GM19372 (cell line): ENCODE data around the gene DPYD.

Source experiments
- ATAC-seq: cut with Tn5 transposase; IDR thresholded peaks from one replicate; pipeline ENCODE4 v1.9.1; 2021; ENCODE audit warnings: mild to moderate bottlenecking, low read depth, moderate library complexity; ENCODE audit not compliant: unreplicated experiment

The DPYD gene

GRCh38 chr1:97174039-97174704, 746.7 kb downstream of the DPYD start:
- ATAC-seq, result no peak

- ATAC-seq, result no peak
Observed at GRCh38 chr1:97170300-97170699, 750.5 kb downstream of the DPYD start.

GRCh38 chr1:97168056-97168455, 752.8 kb downstream of the DPYD start:
- no peak for ATAC-seq

- no peak for ATAC-seq
Observed at GRCh38 chr1:97167246-97167645, 753.6 kb downstream of the DPYD start.

GRCh38 chr1:97166626-97167025, 754.2 kb downstream of the DPYD start:
- ATAC-seq, result no peak

- ATAC-seq, result no peak
Observed at GRCh38 chr1:97164276-97164639, 756.6 kb downstream of the DPYD start.

GRCh38 chr1:97163591-97164275, 757.1 kb downstream of the DPYD start:
- peak; percentile 46 for ATAC-seq

- no peak for ATAC-seq
Observed at GRCh38 chr1:97160818-97161217, 760.0 kb downstream of the DPYD start.

GRCh38 chr1:97159342-97159741, 761.5 kb downstream of the DPYD start:
- ATAC-seq, result peak; percentile 81

GRCh38 chr1:97158691-97159096, 762.1 kb downstream of the DPYD start:
- peak; percentile 4 for ATAC-seq

- no peak for ATAC-seq
Observed at GRCh38 chr1:97157991-97158390, 762.8 kb downstream of the DPYD start.

GRCh38 chr1:97151651-97152050, 769.2 kb downstream of the DPYD start:
- no peak for ATAC-seq

- no peak for ATAC-seq
Observed at GRCh38 chr1:97145321-97145956, 775.4 kb downstream of the DPYD start.

GRCh38 chr1:97144527-97144926, 776.3 kb downstream of the DPYD start:
- no peak for ATAC-seq

GRCh38 chr1:97143236-97143882, 777.5 kb downstream of the DPYD start:
- ATAC-seq, result no peak

GRCh38 chr1:97140611-97141010, 780.2 kb downstream of the DPYD start:
- no peak for ATAC-seq

- no peak for ATAC-seq
Observed at GRCh38 chr1:97139512-97139911, 781.3 kb downstream of the DPYD start.

- ATAC-seq, result peak; percentile 40
Observed at GRCh38 chr1:97138515-97139032, 782.3 kb downstream of the DPYD start.

- ATAC-seq, result peak; percentile 99
Observed at GRCh38 chr1:97137862-97138514, 782.8 kb downstream of the DPYD start.

- ATAC-seq, result no peak
Observed at GRCh38 chr1:97136996-97137395, 783.8 kb downstream of the DPYD start.

GRCh38 chr1:97135972-97136371, 784.9 kb downstream of the DPYD start:
- ATAC-seq, result no peak
